Measurements from ENCODE around the gene LMO7. TPM values are rescaled to one million over a fixed set of nuclear protein-coding genes. Genes with fewer than 3 reads are reported as not detected.

Gene LMO7
- polyA plus RNA-seq, 1 experiment, result 76.9 TPM

DNA sequence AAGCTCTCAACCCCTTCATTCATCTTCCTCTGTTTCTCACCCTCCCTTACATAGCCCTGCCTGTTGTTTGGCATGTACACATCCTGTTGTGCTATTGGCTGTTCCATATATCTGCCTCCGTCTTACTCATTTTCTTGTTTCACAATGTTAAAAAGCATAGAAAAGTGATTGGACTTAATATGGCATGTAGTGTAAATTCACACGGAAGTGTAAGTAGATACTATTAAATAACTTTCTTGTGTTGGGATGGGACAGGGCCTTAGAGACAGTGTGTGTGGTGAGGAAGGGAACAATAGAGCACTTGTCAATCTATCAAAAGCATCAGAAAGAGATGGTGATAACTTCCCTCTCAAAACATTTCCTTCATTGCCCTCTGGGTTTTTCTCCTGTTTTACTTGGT is 12.3 kb downstream of the LMO7 start:
- TF ChIP-seq, protein P1, sequence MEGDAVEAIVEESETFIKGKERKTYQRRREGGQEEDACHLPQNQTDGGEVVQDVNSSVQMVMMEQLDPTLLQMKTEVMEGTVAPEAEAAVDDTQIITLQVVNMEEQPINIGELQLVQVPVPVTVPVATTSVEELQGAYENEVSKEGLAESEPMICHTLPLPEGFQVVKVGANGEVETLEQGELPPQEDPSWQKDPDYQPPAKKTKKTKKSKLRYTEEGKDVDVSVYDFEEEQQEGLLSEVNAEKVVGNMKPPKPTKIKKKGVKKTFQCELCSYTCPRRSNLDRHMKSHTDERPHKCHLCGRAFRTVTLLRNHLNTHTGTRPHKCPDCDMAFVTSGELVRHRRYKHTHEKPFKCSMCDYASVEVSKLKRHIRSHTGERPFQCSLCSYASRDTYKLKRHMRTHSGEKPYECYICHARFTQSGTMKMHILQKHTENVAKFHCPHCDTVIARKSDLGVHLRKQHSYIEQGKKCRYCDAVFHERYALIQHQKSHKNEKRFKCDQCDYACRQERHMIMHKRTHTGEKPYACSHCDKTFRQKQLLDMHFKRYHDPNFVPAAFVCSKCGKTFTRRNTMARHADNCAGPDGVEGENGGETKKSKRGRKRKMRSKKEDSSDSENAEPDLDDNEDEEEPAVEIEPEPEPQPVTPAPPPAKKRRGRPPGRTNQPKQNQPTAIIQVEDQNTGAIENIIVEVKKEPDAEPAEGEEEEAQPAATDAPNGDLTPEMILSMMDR (IDR thresholded peaks at IDR 0.05; ENCODE audit: low read depth, low read length), result no peak
- H3K4me3 ChIP-seq (ENCODE audit: low read depth, low read length), result no peak overlapping the region
- ChIA-PET POLR2A (no interaction called here), CTCF (interaction anchor here (0.8 to 1.5 kb wide), 2 partner anchors 36 to 47 kb away, joined by 3 to 5 read pairs; no protein-coding TSS in a partner anchor)
- no peaks in the 10 kb centered on the region for H3K27me3 ChIP-seq (ENCODE audit: control insufficient read depth, insufficient read depth, low read length)
- no peak overlapping the region for H3K27ac ChIP-seq (ENCODE audit: low read depth, low read length)
- no peaks in the 10 kb centered on the region for H3K9me3 ChIP-seq (ENCODE audit: control insufficient read depth, insufficient read depth, low read length)
- no peak for DNase-seq (ENCODE audit: low read depth, low spot score)

DNA sequence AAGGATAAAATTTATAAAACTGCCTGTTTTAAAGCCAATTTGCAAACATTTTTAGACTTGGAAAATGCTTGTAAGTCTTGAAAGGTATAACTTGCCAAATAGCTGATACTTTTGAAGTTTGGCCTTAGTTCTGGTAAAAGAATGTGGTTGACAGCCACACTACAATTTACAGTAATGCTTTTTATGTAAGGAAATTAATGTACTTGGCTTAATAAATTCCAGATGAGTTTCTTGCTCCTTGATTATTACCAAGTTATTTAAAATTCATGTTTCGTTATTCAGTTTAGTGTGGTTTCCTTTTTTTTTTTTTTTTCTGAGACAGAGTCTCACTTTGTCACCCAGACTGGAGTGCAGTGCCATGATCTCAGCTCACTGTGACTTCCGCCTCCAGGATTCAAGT is 14.9 kb downstream of the LMO7 start:
- CTCF ChIA-PET, result interaction anchor here (0.6 kb wide), 1 partner anchor 44 kb away, joined by 3 read pairs; no protein-coding TSS in a partner anchor
- Histone ChIP-seq H3K27ac (ENCODE audit: low read depth, low read length) (no peak overlapping the region), H3K4me3 (ENCODE audit: low read depth, low read length) (no peak overlapping the region), H3K27me3 (ENCODE audit: control insufficient read depth, insufficient read depth, low read length) (no peaks in the 10 kb centered on the region), H3K9me3 (ENCODE audit: control insufficient read depth, insufficient read depth, low read length) (no peaks in the 10 kb centered on the region)
- DNase-seq (ENCODE audit: low read depth, low spot score), result no peak
- TF ChIP-seq, protein P1 (IDR thresholded peaks at IDR 0.05; ENCODE audit: low read depth, low read length), result no peak
- POLR2A ChIA-PET, result no interaction called here

DNA sequence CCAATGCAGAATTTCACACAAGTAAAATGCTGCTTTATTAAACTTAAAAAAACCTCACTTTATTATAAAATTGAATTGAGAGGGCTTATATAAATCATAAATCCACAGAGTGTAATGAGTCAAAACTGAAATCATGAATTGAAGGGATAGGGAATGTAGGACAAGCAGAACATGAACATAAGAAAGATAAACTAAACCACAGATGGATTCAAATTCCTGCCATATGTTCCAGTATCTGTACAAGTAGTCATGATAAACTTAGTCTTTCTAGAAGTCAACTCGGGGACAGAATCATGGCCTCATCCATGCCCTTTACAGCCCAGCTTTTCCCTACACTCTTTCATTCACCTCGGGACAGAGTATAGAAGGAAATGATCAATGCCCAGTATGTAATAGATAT is 16.6 kb downstream of the LMO7 start:
- no peaks in the 10 kb centered on the region for H3K9me3 ChIP-seq (ENCODE audit: control insufficient read depth, insufficient read depth, low read length)
- H3K27ac ChIP-seq (ENCODE audit: low read depth, low read length), result no peak overlapping the region
- ChIA-PET POLR2A (no interaction called here), CTCF (no interaction called here)
- H3K27me3 ChIP-seq (ENCODE audit: control insufficient read depth, insufficient read depth, low read length), result no peaks in the 10 kb centered on the region
- no peak overlapping the region for H3K4me3 ChIP-seq (ENCODE audit: low read depth, low read length)
- DNase-seq (ENCODE audit: low read depth, low spot score), result no peak
- TF ChIP-seq, protein P1 (IDR thresholded peaks at IDR 0.05; ENCODE audit: low read depth, low read length), result no peak

DNA sequence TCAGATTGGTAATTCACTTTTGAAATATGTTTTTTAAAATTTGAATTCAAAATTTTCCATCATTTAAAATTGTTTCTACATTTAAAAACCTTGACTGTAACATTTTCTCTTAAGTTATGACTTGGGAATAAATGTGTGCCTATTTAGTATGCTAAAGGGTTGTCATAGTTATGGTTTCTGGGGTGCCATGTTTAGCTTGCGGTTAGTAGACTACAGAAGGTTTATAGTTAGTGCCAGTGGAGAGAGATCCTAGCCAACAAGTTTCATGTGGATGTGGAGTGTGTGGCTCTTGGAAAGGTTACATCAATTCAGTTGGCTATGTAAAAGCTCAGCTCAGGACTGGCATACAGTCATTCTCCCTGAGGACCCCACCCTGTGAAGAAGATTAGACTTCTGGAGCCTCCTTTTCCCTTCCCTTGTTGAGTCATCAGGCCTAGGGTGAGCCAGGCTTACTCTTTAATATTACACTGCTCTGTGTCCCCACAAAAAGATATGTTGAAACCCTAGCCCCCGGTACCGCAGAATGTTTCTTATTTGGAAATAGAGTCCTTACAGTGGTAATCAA is 20.4 kb downstream of the LMO7 start:
- Histone ChIP-seq H3K4me3 (ENCODE audit: low read depth, low read length) (no peak overlapping the region), H3K27ac (ENCODE audit: low read depth, low read length) (no peak overlapping the region), H3K27me3 (ENCODE audit: control insufficient read depth, insufficient read depth, low read length) (no peaks in the 10 kb centered on the region), H3K9me3 (ENCODE audit: control insufficient read depth, insufficient read depth, low read length) (no peaks in the 10 kb centered on the region)
- ChIA-PET CTCF (no interaction called here), POLR2A (no interaction called here)
- TF ChIP-seq, protein P1 (IDR thresholded peaks at IDR 0.05; ENCODE audit: low read depth, low read length), result no peak
- no peak for DNase-seq (ENCODE audit: low read depth, low spot score)

DNA sequence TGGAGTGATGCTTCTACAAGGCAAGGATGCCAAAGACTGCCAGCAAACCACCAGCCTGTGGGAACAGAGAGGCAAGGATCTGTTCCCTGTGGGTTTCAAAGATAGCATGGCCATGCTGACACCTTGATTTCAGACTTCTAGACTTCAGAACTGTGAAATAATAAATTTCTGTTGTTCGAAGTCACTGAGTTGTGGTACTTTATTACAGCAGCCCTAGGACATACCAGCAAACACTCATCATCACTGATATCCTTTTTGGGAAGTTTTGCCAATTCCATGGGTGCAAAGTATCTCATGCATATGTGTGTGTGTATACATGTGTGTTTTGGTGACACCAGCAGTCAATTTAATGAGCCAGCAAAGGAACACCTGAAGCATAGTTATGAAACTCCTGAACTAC is 21.0 kb downstream of the LMO7 start:
- TF ChIP-seq, protein P1 (IDR thresholded peaks at IDR 0.05; ENCODE audit: low read depth, low read length), result no peak
- H3K4me3 ChIP-seq (ENCODE audit: low read depth, low read length), result no peak overlapping the region
- no peak for DNase-seq (ENCODE audit: low read depth, low spot score)
- ChIA-PET POLR2A (no interaction called here), CTCF (no interaction called here)
- H3K27me3 ChIP-seq (ENCODE audit: control insufficient read depth, insufficient read depth, low read length), result no peaks in the 10 kb centered on the region
- H3K9me3 ChIP-seq (ENCODE audit: control insufficient read depth, insufficient read depth, low read length), result no peaks in the 10 kb centered on the region
- no peak overlapping the region for H3K27ac ChIP-seq (ENCODE audit: low read depth, low read length)
